KOPT-K1 (cell line): ENCODE data around the gene TIMM10B.

Experiments
- H3K27ac ChIP-seq: fragments of 200-600 bp; sonication (generic); 2 replicates; pipeline ENCODE4 v1.5.1; 2016; ENCODE audit warnings: antibody characterized with exemption, mild to moderate bottlenecking, low read depth, low read length; ENCODE audit not compliant: poor library complexity, severe bottlenecking
- H3K36me3 ChIP-seq: fragments of 200-600 bp; sonication (generic); 2 replicates; pipeline ENCODE4 v1.5.1; 2017; ENCODE audit warnings: antibody characterized with exemption, mild to moderate bottlenecking, low read length, moderate library complexity; ENCODE audit not compliant: insufficient read depth
- H3K9me3 ChIP-seq: fragments of 200-600 bp; sonication (generic); 2 replicates; pipeline ENCODE4 v1.5.1; 2017; ENCODE audit warnings: antibody characterized with exemption, low read length, mild to moderate bottlenecking; ENCODE audit not compliant: insufficient read depth, poor library complexity, severe bottlenecking

TIMM10B gene, protein sequence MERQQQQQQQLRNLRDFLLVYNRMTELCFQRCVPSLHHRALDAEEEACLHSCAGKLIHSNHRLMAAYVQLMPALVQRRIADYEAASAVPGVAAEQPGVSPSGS

DNA sequence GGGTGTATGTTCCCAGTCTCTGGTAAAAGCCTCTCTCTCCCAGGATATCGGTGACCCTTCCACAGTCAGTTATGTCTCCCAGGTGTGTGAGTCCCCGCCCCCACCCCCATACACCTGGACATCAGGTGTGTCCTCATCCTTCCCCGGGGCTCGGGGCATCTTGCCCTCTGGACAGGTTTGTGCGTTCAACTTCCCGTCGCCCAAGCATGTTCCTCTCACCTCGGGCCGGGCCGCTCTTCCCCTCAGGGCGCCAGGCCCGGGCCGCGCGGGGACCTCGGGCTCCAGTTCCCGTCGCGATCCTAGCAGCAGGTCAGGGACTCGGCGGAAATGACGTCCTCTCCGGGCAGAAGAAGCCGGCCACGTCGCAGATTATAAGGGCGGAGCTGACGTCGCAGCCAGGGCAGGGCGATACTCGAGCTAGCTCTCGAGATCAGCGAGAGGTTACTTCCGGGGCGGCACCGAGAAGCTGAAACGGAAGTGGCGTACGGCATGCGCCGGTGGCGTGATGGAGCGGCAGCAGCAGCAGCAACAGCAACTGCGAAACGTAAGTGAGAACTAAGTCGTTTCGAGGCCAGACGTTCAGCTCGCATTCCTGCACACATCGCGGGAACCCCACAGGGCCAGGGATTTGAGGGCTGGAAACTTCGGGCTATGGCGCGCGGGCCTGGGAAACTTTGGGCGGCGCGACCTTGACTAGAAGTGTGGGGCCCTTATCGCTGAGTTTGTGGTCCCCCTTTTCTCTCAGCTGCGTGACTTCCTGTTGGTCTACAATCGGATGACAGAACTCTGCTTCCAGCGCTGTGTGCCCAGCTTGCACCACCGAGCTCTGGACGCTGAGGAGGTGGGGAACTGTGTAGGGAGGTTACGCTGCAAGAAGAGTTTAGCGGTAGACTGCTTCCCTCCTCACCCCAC is at the start of gene TIMM10B, which contains the start of gene ARFIP2:
TIMM10B (plus strand) TSS at position 490 of the 912 bp plus-strand sequence; CDS start at position 506, 16 bp downstream.
ARFIP2 (minus strand) TSS at position 320 of the 912 bp plus-strand sequence. CDS start 910 bp downstream, outside the sequence.
- Histone ChIP-seq H3K9me3 (no peaks in the 10 kb centered on the region), H3K36me3 (peaks cover 76% of the 10 kb centered on the region), H3K27ac (peak within 1 kb of the TSS; percentile 82)

DNA sequence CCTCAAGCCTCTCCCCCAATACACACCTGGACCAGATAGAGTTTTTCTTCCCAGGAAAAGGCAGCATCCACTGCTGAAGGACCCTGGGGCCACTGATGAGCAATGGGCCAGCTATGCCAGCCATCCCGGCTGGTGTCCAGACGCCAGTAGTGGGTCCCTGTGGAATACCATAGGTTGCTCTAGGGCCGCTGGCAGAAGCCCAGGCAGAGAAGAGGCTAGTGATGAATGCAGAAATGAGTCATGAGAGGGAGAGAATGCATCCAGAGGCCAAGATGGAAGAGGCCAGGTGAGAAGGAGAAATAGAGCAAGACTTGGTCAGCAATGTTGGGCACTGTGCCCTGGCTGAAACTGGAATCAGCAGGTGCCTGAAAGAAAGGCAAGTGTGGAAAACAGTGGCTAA is 49.4 kb upstream of the TIMM10B start:
- Histone ChIP-seq H3K27ac (no peak overlapping the region), H3K36me3 (no peaks in the 10 kb centered on the region), H3K9me3 (no peaks in the 10 kb centered on the region)

DNA sequence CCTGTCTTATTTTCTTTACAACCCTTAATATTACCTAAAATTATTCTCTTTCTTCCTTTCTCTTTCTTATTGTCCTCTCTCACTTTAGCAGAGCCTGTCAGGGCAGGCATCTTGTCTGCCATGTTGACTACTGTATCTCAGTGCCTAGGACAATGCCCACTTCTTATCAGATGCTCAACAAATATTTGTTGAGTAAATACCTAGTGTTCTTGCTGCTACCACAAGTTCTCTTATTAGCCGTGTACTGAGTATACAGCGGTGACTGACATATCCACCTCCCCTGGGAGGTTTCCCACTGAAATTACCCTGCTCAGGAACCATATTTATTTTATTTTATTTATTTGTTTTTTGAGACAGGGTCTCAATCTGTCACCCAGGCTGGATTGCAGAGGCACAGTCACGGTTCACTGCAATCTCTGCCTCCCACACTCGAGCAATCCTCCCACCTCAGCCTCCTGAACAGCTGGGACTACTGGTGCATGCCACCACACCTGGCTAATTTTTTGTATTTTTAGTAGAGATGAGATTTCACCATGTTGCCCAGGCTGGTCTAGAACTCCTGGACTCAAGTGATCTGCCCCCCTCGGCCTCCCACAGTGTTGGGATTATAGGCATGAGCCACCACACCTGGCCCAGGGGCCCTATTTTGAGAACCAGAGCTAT is 47.2 kb upstream of the TIMM10B start:
- H3K9me3 ChIP-seq: no peaks in the 10 kb centered on the region
- no peaks in the 10 kb centered on the region for H3K36me3 ChIP-seq
- no peak overlapping the region for H3K27ac ChIP-seq

DNA sequence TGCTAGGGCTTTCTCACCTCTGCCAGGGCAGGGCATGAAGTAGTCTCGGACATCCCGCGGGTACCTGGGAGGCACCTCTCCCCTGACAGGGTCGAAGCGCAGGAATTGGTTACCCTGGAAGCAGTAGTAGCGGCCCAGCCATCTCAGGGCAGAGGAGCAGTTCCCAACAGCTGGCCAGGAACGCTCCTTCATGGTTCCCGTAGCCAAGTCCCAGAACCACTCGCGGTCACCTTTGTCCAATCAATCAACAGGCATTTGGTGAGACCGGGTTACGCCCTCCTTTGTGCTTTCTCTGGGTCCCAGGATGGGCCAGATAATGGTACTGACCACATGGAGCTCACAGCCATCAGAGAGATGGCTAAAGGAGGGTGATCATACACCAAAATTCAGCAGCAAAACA is 43.9 kb upstream of the TIMM10B start:
- Histone ChIP-seq H3K36me3 (no peaks in the 10 kb centered on the region), H3K27ac (no peak overlapping the region), H3K9me3 (no peaks in the 10 kb centered on the region)

DNA sequence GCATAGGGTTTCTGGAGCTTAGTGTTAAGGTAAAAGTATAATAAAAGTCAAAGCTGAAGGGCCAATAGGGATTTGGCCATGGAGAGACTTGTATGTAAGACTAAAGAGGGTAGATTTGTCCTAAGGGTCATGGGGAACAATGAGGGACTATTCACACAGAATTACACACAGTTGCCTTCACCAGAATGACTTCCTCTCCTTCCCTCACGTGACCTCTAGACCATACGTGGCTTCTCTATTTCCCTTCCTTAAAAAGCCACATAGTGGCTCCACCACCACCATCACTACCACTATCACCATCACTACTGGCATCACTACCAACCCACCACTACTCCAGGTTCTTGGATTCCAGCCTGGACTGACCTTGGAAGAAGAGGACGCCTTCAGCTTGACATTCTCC is 43.3 kb upstream of the TIMM10B start:
- H3K27ac ChIP-seq: no peak overlapping the region

DNA sequence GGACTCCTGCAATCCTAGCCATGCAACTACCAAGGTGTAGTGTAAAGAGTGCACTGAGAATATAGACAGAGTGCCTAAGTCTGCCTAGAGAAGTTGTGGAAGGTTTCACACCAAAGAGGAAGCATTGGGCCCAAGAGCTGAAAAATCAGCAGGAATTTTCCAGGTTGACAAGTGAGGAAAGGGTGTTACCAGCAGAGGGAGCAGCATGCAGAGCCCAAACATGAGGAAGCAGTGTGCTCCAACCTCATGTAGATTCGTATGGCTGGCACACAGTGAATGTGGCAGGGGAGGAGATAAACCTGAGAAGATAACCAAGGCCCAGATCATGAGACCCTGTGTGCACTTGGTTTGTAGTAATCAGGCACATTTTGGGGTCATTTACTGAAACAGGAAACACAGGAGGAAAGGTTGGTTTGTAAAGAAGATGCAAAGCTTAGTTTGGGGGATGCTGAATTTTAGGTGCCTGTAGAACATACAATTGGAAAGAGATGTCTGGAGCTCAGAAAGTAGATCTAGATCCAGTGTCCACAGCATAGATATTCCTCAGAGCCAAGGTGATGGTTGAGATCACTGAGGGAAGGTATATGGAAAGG is 42.2 kb upstream of the TIMM10B start:
- no peak overlapping the region for H3K27ac ChIP-seq
- no peaks in the 10 kb centered on the region for H3K9me3 ChIP-seq
- no peaks in the 10 kb centered on the region for H3K36me3 ChIP-seq

More for the DNA sequence above, 43.3 kb upstream of the TIMM10B start:
- Histone ChIP-seq H3K36me3 (no peaks in the 10 kb centered on the region), H3K9me3 (no peaks in the 10 kb centered on the region)

DNA sequence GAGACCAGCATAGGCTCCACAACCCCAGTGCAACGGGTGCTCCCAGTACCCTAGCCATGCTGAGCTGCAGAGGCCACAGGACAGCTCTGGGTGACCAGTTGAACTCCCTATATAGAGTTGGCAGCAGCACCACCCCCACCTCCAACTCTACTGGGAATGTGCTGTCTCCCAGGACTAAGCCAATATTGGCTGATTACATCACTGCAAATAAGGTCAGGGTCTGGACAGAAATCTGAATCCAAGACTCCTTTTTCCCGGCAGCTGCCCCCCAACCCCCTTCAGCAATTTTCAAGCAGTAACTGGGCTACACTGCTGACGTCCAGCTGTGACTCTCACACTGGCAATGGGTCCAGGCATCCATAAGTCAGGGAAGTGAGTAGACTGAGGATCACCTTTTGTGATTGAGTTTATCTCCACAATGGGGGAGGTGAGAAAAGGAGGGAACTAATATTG is 40.4 kb upstream of the TIMM10B start, which contains the start of gene HPX:
HPX (minus strand) TSS at position 82 of the 453 bp plus-strand sequence; CDS start at position 58, 24 bp downstream.
- Histone ChIP-seq H3K9me3 (no peaks in the 10 kb centered on the region), H3K36me3 (no peaks in the 10 kb centered on the region), H3K27ac (no peak within 1 kb of the TSS)

DNA sequence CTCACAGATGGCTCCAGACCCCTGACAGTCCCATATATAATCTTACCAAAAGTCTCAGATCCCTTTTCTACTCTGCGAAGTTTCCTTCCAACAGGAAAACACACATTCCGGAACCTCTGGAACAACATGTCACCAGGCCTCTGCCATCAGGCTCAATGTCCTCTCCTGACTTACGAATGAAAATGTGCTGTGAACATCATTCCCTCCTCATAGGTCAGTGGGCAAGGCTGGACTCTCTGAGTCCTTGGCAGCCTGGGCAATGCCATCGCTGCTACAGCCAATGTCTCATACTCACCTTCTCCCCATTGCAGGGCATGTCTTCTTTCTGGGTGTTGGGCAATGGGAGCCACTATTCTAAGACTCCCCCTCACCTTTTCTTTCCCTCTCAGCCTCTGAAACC is 38.9 kb upstream of the TIMM10B start:
- Histone ChIP-seq H3K9me3 (no peaks in the 10 kb centered on the region), H3K36me3 (no peaks in the 10 kb centered on the region), H3K27ac (no peak overlapping the region)

DNA sequence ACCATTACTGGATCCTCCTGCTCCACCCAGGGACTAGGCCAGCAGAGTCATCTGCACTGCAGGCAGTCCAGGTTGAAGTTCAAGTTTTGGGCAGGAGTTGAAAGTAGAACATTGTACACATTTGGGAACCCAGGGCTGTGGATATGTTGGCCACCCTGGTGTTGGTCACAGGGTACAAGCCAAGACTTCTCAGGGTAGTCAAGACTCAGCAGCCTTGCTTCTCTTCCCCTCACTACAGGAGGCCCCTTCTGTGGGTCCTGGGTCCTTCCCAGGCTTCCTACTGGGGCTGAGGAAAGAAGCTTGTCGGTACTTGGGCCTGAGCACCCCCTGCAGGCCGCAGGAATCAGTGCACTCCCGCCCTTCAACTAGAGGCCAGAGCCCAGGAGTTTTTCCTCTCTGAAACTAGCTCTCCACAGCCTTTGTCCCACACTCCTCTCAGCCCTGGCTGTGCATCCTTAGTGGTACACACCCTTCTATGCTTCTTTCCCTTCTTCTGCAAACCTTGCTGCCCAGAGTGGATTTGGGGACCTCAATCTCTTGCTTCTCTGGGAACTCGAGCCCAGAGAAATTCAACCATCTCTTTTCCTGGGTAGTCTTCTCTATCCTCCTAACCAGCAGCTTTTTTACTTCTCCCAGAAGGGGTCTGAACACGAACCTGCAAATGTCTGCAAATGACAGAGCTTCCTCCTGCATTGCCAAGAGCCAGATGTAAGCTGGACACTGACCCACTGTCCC is 37.9 kb upstream of the TIMM10B start:
- no peaks in the 10 kb centered on the region for H3K9me3 ChIP-seq
- H3K27ac ChIP-seq: no peak overlapping the region
- no peaks in the 10 kb centered on the region for H3K36me3 ChIP-seq

DNA sequence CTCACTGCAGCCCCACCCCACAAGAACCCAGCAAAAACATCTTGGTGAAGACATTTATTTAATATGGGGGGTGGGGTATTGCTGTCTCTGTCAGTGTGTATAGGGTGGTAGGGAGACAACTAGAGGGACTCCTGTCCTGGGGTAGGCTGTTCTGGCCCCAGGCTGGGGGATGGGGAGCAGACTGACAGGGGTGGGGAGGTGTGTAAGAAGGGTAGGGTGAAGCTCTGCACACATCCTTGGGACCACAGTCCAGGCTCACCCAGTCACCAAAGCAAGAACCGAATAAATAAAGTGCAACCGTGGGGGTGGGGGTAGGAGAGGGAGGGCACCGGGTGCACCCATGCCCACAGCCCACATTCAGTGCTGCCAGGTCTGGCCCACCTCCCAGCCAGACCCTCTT is 32.7 kb upstream of the TIMM10B start:
- H3K27ac ChIP-seq: no peak overlapping the region
- no peaks in the 10 kb centered on the region for H3K36me3 ChIP-seq
- no peaks in the 10 kb centered on the region for H3K9me3 ChIP-seq

DNA sequence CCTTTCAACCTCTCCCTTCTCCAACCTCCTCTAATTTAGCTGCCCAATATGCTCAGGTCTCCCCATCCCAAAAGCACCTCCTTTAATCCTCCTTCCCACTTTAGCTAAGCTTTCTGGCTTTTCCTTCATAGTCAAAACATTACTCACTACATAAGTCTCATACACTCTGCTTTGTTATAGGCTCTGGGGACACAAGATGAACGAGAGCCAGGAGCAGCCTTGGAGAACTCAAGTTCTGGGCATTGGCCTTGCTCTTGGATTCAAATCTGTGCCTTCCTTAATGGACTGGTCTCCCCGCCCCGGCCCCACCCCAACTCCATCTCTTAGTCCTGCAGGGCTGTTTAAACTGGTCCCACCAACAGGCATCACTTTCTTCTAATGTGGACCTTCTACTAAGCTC is 29.1 kb upstream of the TIMM10B start:
- H3K36me3 ChIP-seq: no peaks in the 10 kb centered on the region
- no peak overlapping the region for H3K27ac ChIP-seq
- no peaks in the 10 kb centered on the region for H3K9me3 ChIP-seq

DNA sequence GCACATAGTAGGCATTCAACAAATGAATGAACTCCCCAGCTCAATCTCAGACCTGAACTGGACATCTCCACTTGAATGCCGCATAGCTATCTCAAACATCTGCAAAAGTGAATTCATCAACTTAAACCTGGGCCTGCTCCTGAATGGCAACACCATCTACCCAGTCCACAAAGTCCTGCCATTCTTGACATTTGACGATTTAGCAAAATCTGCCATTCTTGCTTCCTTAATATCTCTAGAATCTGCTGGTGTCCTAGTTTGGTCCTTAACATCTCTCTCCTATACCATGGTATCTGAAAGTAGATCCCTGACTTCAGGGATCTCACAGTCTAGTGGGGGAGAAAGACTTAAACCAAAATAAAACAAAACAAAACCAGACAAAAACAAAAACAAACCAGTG is 28.1 kb upstream of the TIMM10B start:
- no peak overlapping the region for H3K27ac ChIP-seq
- no peaks in the 10 kb centered on the region for H3K9me3 ChIP-seq
- no peaks in the 10 kb centered on the region for H3K36me3 ChIP-seq

DNA sequence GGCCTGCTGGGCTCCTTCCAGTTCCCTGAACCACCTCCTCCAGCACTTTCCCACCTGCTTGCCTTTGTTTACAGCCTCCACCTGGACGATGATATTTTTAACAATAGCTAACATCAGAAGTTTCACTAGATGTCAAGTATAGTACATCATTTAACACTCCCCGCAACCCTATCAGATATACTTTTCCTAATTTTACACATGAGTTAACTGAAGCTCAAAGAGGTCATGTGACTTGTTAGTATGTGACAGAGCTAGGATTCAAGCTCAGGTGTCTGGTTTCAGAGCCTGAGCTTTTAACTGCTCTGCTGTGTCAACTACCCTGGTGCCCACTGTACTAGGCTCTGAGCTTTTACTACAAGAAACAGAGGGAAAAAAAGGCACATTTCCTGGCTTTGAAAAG is 26.2 kb upstream of the TIMM10B start:
- Histone ChIP-seq H3K9me3 (no peaks in the 10 kb centered on the region), H3K36me3 (no peaks in the 10 kb centered on the region), H3K27ac (no peak overlapping the region)

DNA sequence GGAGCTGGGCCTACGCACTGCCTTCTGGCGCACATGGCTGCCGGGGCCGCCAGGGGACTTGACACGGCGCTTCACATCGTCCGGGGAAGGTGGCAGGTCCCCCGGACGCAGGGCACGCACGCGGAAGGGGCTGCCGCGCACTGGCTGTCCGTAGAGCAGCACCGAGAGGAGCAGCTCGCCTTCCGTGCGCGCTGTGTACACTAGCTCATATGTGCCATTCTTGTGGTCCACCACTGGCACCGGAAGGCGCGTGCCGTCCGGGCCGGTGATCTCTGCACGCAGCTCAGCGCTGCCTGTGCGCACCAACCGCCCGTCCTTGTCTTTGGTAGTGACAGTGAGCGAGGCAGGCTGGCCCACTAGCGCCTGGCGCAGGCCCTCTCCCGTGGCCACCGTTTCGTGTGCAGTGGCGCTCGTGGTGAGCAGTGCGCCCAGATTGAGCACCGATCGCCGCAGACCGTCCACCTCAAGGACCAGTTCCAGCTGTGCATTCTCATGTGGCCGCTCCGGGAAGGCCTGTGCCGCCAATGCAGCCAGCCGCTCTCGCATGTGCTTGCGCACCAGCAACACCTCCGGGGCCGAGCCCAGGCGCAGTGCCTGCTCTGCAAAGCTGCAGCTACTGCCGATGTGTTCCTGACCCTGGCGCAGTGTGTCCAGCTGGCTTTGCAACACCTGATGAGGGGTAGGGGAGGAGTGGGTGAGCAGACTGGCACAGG is 24.8 kb upstream of the TIMM10B start:
- H3K9me3 ChIP-seq: no peaks in the 10 kb centered on the region
- H3K27ac ChIP-seq: no peak overlapping the region
- no peaks in the 10 kb centered on the region for H3K36me3 ChIP-seq
